22Rv1 (cell line): Measurements from ENCODE around the gene CYTH1.

Source experiments
- H3K27ac ChIP-seq: fragments of 450-650 bp; 2 replicates; pipeline ENCODE4 v1.5.1; 2017
- CTCF ChIP-seq: fragments of 450-650 bp; IDR thresholded peaks from 2 replicates; pipeline ENCODE4 v1.5.1; 2017; ENCODE audit warnings: mild to moderate bottlenecking
- ZFX ChIP-seq: fragments of 450-650 bp; IDR thresholded peaks from 2 replicates; pipeline ENCODE4 v1.6.1; 2017; ENCODE audit warnings: antibody characterized with exemption, borderline replicate concordance

Gene CYTH1

GRCh38 chr17:78650093-78650715 lies 131.9 kb downstream of the CYTH1 start:
- no peak overlapping the region for H3K27ac ChIP-seq

GRCh38 chr17:78648293-78648692 lies 133.8 kb downstream of the CYTH1 start:
- no peak overlapping the region for H3K27ac ChIP-seq
- TF ChIP-seq ZFX (no peak), CTCF (no peak)

More at GRCh38 chr17:78650093-78650715, 131.9 kb downstream of the CYTH1 start:
- TF ChIP-seq ZFX, result no peak
- TF ChIP-seq CTCF, result no peak

GRCh38 chr17:78647032-78647431 lies 135.0 kb downstream of the CYTH1 start:
- TF ChIP-seq ZFX, result no peak
- no peak for TF ChIP-seq CTCF

GRCh38 chr17:78645421-78646295 lies 136.4 kb downstream of the CYTH1 start:
- no peak for TF ChIP-seq ZFX
- no peak for TF ChIP-seq CTCF
- no peak overlapping the region for H3K27ac ChIP-seq

More at GRCh38 chr17:78647032-78647431, 135.0 kb downstream of the CYTH1 start:
- H3K27ac ChIP-seq, result no peak overlapping the region

- no peak overlapping the region for H3K27ac ChIP-seq
- no peak for TF ChIP-seq ZFX
- TF ChIP-seq CTCF, result no peak
These were observed 137.1 kb downstream of the CYTH1 start for GRCh38 chr17:78644931-78645351.

GRCh38 chr17:78644224-78644623 lies 137.8 kb downstream of the CYTH1 start:
- TF ChIP-seq ZFX, result no peak
- TF ChIP-seq CTCF, result no peak
- H3K27ac ChIP-seq, result no peak overlapping the region

- TF ChIP-seq ZFX, result no peak
- no peak for TF ChIP-seq CTCF
- H3K27ac ChIP-seq, result no peak overlapping the region
These were observed 138.7 kb downstream of the CYTH1 start for GRCh38 chr17:78643326-78643725.
